Thymus (tissue), 14 donors: ENCODE results near the gene NPNT. TPM values are rescaled to one million over a fixed set of nuclear protein-coding genes. Genes with fewer than 3 reads are reported as not detected.
"Not testable (repeated sequence)": the region's sequence is repeated elsewhere in the genome, so short reads cannot be mapped to it uniquely, and the experiment has no call there.

Experiments used
- DNase-seq, 9 donors: peaks; one replicate each; pipeline ENCODE4 v3.0.0-alpha.2; 2013; ENCODE audit warnings: low spot score in 9 of 9, low read depth in 6 of 9, missing footprints in 1 of 9
- H3K27ac ChIP-seq, 2 donors: one replicate each; pipeline ENCODE4 v1.5.1; 2013; ENCODE audit warnings: control low read depth in 1 of 2, low read depth in 1 of 2, low read length in 1 of 2, mild to moderate bottlenecking in 1 of 2, moderate library complexity in 1 of 2
- H3K27me3 ChIP-seq, 2 donors: one replicate each; pipeline ENCODE4 v1.5.1; 2013; ENCODE audit warnings: low read length in 1 of 2; ENCODE audit not compliant: control insufficient read depth in 2 of 2, insufficient read depth in 1 of 2
- H3K36me3 ChIP-seq, 2 donors: one replicate each; pipeline ENCODE4 v1.5.1; 2013; ENCODE audit warnings: low read length in 1 of 2, mild to moderate bottlenecking in 1 of 2, moderate library complexity in 1 of 2; ENCODE audit not compliant: control insufficient read depth in 2 of 2, insufficient read depth in 2 of 2
- H3K4me1 ChIP-seq, 2 donors: one replicate each; pipeline ENCODE4 v1.5.1; 2013; ENCODE audit warnings: low read length in 2 of 2; ENCODE audit not compliant: control insufficient read depth in 2 of 2, insufficient read depth in 2 of 2
- H3K4me3 ChIP-seq, 2 donors: one replicate each; pipeline ENCODE4 v1.5.1; 2013; ENCODE audit warnings: low read length in 2 of 2, control low read depth in 1 of 2, mild to moderate bottlenecking in 1 of 2
- H3K9me3 ChIP-seq, 2 donors: one replicate each; pipeline ENCODE4 v1.5.1; 2013; ENCODE audit warnings: low read length in 1 of 2, mild to moderate bottlenecking in 1 of 2; ENCODE audit not compliant: control insufficient read depth in 2 of 2, insufficient read depth in 1 of 2
- WGBS: extraction: QIAGEN DNeasy Blood & Tissue Kit; methylation state at CpG from one replicate; pipeline ENCODE4 v1.1.7; 2013; 5-methylcytosine and 5-hydroxymethylcytosine counted together
- long read RNA-seq, 10 donors: transcript quantifications; one replicate each; lab custom pipeline, GENCODE V29; 2026
- polyA plus RNA-seq: library from polyadenylated mRNA; stranded (reverse); fragments of 200-250 nt; gene quantifications from one replicate; pipeline ENCODE4 v1.2.3, GENCODE V29; 2013
- total RNA-seq: library from RNA; stranded (reverse); fragments of 120-200 nt; gene quantifications from one replicate; pipeline ENCODE4 v1.2.4, GENCODE V29; 2013
- donor health status: healthy.

The NPNT gene, protein sequence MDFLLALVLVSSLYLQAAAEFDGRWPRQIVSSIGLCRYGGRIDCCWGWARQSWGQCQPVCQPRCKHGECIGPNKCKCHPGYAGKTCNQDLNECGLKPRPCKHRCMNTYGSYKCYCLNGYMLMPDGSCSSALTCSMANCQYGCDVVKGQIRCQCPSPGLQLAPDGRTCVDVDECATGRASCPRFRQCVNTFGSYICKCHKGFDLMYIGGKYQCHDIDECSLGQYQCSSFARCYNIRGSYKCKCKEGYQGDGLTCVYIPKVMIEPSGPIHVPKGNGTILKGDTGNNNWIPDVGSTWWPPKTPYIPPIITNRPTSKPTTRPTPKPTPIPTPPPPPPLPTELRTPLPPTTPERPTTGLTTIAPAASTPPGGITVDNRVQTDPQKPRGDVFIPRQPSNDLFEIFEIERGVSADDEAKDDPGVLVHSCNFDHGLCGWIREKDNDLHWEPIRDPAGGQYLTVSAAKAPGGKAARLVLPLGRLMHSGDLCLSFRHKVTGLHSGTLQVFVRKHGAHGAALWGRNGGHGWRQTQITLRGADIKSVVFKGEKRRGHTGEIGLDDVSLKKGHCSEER
- total RNA-seq (22.2 TPM), polyA plus RNA-seq (41.8 TPM)
- long read RNA-seq, donor 1, full-length matches to known transcripts, result 1 of 1 reads
- long read RNA-seq, donor 1, partial matches to known transcripts, result 0 of 1 reads
- long read RNA-seq, donor 1, other reads (novel, unspliced or antisense), result 0 of 1 reads
- long read RNA-seq, donor 2, result 0 reads
- long read RNA-seq, donor 3, full-length matches to known transcripts, result 4 of 9 reads
- long read RNA-seq, donor 3, partial matches to known transcripts, result 5 of 9 reads
- long read RNA-seq, donor 3, other reads (novel, unspliced or antisense), result 0 of 9 reads
- long read RNA-seq, donor 4, full-length matches to known transcripts, result 1 of 1 reads
- long read RNA-seq, donor 4, partial matches to known transcripts, result 0 of 1 reads
- long read RNA-seq, donor 4, other reads (novel, unspliced or antisense), result 0 of 1 reads
- long read RNA-seq, donor 5, full-length matches to known transcripts, result 4 of 4 reads
- long read RNA-seq, donor 5, partial matches to known transcripts, result 0 of 4 reads
- long read RNA-seq, donor 5, other reads (novel, unspliced or antisense), result 0 of 4 reads
- long read RNA-seq, donor 6, full-length matches to known transcripts, result 1 of 1 reads
- long read RNA-seq, donor 6, partial matches to known transcripts, result 0 of 1 reads
- long read RNA-seq, donor 6, other reads (novel, unspliced or antisense), result 0 of 1 reads
- long read RNA-seq, donor 7, full-length matches to known transcripts, result 2 of 2 reads
- long read RNA-seq, donor 7, partial matches to known transcripts, result 0 of 2 reads
- long read RNA-seq, donor 7, other reads (novel, unspliced or antisense), result 0 of 2 reads
- long read RNA-seq, donor 8, partial matches to known transcripts, result 0 of 1 reads
- long read RNA-seq, donor 8, other reads (novel, unspliced or antisense), result 0 of 1 reads
- long read RNA-seq, donor 9, full-length matches to known transcripts, result 3 of 3 reads
- long read RNA-seq, donor 9, partial matches to known transcripts, result 0 of 3 reads
- long read RNA-seq, donor 9, other reads (novel, unspliced or antisense), result 0 of 3 reads
- long read RNA-seq, donor 10, full-length matches to known transcripts, result 1 of 12 reads
- long read RNA-seq, donor 10, partial matches to known transcripts, result 11 of 12 reads
- long read RNA-seq, donor 10, other reads (novel, unspliced or antisense), result 0 of 12 reads

DNA sequence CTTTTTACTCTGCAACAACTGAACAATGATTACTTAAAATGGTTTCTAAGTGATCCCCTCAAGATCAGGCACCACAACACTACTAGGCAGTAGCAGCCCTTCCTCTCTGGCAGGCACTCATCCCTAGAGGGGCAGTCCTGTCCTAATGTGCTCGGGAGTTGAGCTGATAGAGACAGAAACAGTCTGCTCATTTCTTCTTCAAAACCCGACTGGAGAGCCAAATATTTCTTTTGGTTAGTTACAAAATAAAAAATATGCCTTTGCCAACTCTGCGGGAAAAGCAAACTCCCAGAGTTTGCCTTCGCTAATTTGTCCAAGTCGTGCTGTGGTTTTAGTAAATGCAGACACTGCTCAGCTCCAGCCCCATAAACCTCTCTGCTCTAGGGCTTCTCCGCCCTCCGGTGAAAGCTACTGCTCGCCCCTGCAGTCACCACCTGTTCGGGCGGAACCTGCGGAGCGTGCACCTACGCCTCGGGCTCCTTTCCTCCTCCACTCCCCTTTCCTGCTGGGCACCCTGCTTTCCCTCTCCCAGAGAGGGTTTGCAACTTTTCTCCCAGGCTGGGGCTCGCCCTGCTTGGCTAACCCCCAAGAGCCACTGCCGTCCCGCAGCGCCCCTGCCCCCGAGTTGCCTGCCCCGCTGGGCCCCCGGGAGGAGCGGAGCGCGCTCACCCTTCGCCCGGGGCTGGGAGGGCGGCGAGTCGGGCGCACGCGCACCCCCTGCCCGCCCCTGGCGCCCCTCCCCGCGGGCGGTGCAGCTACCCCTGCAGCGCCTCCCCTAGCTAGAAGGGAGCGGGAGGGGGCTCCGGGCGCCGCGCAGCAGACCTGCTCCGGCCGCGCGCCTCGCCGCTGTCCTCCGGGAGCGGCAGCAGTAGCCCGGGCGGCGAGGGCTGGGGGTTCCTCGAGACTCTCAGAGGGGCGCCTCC is at the start of gene NPNT:
TSS of gene NPNT (plus strand) at position 812 of the 923 bp plus-strand sequence. CDS start 182 bp downstream, outside the sequence.
- Histone ChIP-seq H3K27me3 (peaks cover 28 to 69% of the 10 kb centered on the region in 2 donors), H3K27ac (peak within 1 kb of the TSS; percentile 61 to 72), H3K4me1 (peaks cover 6 to 12% of the 10 kb centered on the region in 2 donors), H3K9me3 (peaks cover 0 to 3% of the 10 kb centered on the region in 2 donors), H3K4me3 (peak within 1 kb of the TSS; percentile 34 to 41), H3K36me3 (no peaks in the 10 kb centered on the region)
- peak in 2 of 9 donors; percentile 5 to 39 for DNase-seq
- WGBS, result 2% methylated on average over 56 of the region's 56 CpGs

DNA sequence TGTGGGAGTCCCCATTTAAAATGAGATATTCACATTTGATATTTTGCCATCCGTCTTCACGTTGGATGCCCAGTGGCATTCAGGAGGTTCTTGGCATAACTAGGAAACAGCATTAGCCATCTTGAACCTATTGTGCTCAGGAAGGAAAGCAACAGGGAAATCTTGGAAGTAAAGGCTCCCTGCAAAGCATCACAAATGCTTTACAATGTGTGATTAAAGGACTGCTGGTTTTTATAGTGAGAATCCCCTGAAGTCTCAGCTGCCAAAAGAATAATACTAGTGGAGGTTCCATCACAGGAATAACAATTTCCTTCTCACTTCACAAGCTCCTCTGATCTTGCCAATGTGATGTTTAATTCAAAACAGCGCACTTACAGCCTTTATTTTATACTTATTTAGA is 49.7 kb upstream of the NPNT start:
- no peaks in the 10 kb centered on the region for H3K36me3 ChIP-seq
- no peak for DNase-seq
- H3K4me3 ChIP-seq, result no peak overlapping the region
- 97% methylated on average over 3 of the region's 3 CpGs for WGBS
- H3K27me3 ChIP-seq, result no peaks in the 10 kb centered on the region
- no peaks in the 10 kb centered on the region for H3K4me1 ChIP-seq
- H3K27ac ChIP-seq, result no peak overlapping the region
- no peaks in the 10 kb centered on the region for H3K9me3 ChIP-seq

DNA sequence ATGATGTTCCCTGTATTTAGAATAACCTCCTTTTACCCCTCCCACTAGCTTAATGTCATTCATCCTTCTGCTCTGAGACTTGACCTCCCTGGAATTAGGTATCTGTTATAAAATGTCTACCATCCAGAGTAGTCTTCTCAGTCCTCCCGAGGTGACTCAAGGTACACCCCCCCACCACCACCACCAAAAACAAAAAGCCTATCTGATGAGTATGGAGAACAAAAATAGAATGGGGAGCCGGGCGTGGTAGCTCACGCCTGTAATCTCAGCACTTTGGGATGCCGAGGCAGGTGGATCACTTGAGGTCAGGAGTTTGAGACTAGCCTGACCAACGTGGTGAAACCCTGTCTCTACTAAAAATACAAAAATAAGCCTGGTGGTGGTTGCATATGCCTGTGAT is 46.9 kb upstream of the NPNT start:
- H3K4me1 ChIP-seq, DNase-seq, H3K27ac ChIP-seq, H3K9me3 ChIP-seq, H3K36me3 ChIP-seq, H3K4me3 ChIP-seq, H3K27me3 ChIP-seq: not testable (repeated sequence)
- WGBS, result 99% methylated on average over 6 of the region's 6 CpGs

- WGBS, result 97% methylated on average over 3 of the region's 3 CpGs
- no peak overlapping the region for H3K4me3 ChIP-seq
- H3K36me3 ChIP-seq, result no peaks in the 10 kb centered on the region
- DNase-seq, result no peak
- H3K9me3 ChIP-seq, result no peaks in the 10 kb centered on the region
- H3K4me1 ChIP-seq, result no peaks in the 10 kb centered on the region
- H3K27ac ChIP-seq, result no peak overlapping the region
- no peaks in the 10 kb centered on the region for H3K27me3 ChIP-seq
Measured at GRCh38 chr4:105851196-105851595, 44.1 kb upstream of the NPNT start.

DNA sequence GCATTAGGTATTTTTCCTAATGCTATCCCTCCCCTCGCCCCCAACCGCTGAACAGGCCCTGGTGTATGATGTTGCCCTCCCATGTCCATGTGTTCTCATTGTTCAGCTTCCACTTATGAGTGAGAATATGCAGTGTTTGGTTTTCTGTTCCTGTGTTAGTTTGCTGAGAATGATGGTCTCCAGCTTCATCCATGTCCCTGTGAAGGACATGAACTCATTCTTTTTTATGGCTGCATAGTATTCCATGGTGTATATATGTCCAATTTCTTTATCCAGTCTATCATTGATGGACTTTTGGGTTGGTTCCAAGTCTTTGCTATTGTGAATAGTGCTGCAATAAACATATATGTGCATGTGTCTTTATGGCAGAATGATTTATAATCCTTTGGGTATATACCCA is 43.0 kb upstream of the NPNT start:
- not testable (repeated sequence) for DNase-seq, H3K4me1 ChIP-seq, H3K9me3 ChIP-seq, H3K27ac ChIP-seq, H3K4me3 ChIP-seq, H3K36me3 ChIP-seq, H3K27me3 ChIP-seq
- 98% methylated on average over 2 of the region's 2 CpGs for WGBS

DNA sequence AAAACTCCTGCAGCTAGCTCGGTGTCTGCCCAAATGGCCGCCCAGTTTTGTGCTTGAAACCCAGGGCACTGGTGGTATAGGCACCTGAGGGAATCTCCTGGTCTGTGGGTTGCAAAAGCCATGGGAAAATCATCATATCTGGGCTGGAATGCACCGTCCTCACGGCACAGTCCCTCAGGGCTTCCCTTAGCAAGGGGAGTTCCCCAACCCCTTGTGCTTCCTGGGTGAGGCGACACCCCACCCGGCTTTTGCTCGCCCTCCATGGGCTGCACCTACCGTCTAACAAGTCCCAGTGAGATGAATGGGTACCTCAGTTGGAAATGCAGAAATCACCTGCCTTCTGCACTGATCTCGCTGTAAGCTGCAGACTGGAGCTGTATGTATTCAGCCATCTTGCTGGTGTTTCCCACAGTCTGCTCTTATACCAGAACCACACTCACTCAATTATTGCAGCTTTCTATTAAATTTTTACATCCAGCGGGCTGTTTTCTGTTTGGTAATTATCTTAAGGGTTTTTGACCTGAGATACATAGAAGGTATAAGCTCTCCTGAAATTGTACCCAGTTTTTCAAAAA is 36.7 kb upstream of the NPNT start:
- Histone ChIP-seq H3K9me3 (peaks cover 0 to 14% of the 10 kb centered on the region in 2 donors), H3K36me3 (no peaks in the 10 kb centered on the region), H3K4me1 (no peaks in the 10 kb centered on the region), H3K27me3 (no peaks in the 10 kb centered on the region), H3K27ac (no peak overlapping the region), H3K4me3 (no peak overlapping the region)
- WGBS, result 97% methylated on average over 10 of the region's 10 CpGs
- no peak for DNase-seq

- Histone ChIP-seq H3K36me3 (no peaks in the 10 kb centered on the region), H3K9me3 (peaks cover 0 to 14% of the 10 kb centered on the region in 2 donors), H3K4me3 (no peak overlapping the region), H3K27ac (no peak overlapping the region), H3K27me3 (no peaks in the 10 kb centered on the region), H3K4me1 (no peaks in the 10 kb centered on the region)
- no peak for DNase-seq
- WGBS, result 94% methylated on average over 1 of the region's 1 CpG
Measured at GRCh38 chr4:105859233-105859632, 36.0 kb upstream of the NPNT start.
